Measurements from ENCODE around the gene ISCA2.

GRCh38 chr14:74525361-74525851 lies 31.8 kb downstream of the ISCA2 start:
- TF ChIP-seq CTCF (IDR thresholded peaks at IDR 0.05): no peak
- TF ChIP-seq POLR2A (IDR thresholded peaks at IDR 0.05): no peak

Data from heart left ventricle (tissue), 13 donors.